Mesenchymal stem cell (in vitro differentiated cells and primary cell): ENCODE results near the gene ZNF22.

Experiments used
- DNase-seq: peaks from one replicate; pipeline ENCODE4 v3.0.0-alpha.2; 2013
- H2AFZ ChIP-seq: one replicate; pipeline ENCODE4 v1.6.1; 2013; ENCODE audit warnings: low read depth, mild to moderate bottlenecking, control low read depth, inconsistent platforms, low read length, moderate library complexity
- H2AK5ac ChIP-seq: 2 replicates; pipeline ENCODE4 v1.6.1; 2013; ENCODE audit warnings: low read length, moderate library complexity, mild to moderate bottlenecking, inconsistent platforms; ENCODE audit not compliant: severe bottlenecking
- H2BK120ac ChIP-seq: one replicate; pipeline ENCODE4 v1.6.1; 2013; ENCODE audit warnings: low read depth, mild to moderate bottlenecking, inconsistent platforms, low read length, moderate library complexity
- H2BK12ac ChIP-seq, 2 experiments: one replicate each; pipeline ENCODE4 v1.6.1; 2013; ENCODE audit warnings: inconsistent platforms in 2 of 2, low read length in 2 of 2, mild to moderate bottlenecking in 2 of 2, moderate library complexity in 2 of 2, control low read depth in 1 of 2
- H2BK15ac ChIP-seq: one replicate; pipeline ENCODE4 v1.6.1; 2013; ENCODE audit warnings: mild to moderate bottlenecking, low read depth, inconsistent platforms; ENCODE audit not compliant: poor library complexity, severe bottlenecking
- H2BK5ac ChIP-seq: 2 replicates; pipeline ENCODE4 v1.6.1; 2013; ENCODE audit warnings: low read depth, mild to moderate bottlenecking, low read length, control low read depth, inconsistent platforms; ENCODE audit not compliant: poor library complexity, severe bottlenecking
- H3K14ac ChIP-seq, 2 experiments: one replicate each; pipeline ENCODE4 v1.6.1; 2013; ENCODE audit warnings: inconsistent platforms in 2 of 2, low read length in 2 of 2, control low read depth in 1 of 2, mild to moderate bottlenecking in 1 of 2, moderate library complexity in 1 of 2
- H3K18ac ChIP-seq, 2 experiments: one replicate each; pipeline ENCODE4 v1.6.1; 2013; ENCODE audit warnings: inconsistent platforms in 2 of 2, low read length in 2 of 2, control low read depth in 1 of 2, low read depth in 1 of 2, mild to moderate bottlenecking in 1 of 2
- H3K23ac ChIP-seq, 2 experiments: one replicate each; pipeline ENCODE4 v1.6.1; 2013; ENCODE audit warnings: inconsistent platforms in 2 of 2, low read length in 2 of 2, mild to moderate bottlenecking in 2 of 2, moderate library complexity in 2 of 2, control low read depth in 1 of 2
- H3K27ac ChIP-seq: 2 replicates; pipeline ENCODE4 v1.5.1; 2013; ENCODE audit warnings: mild to moderate bottlenecking, moderate library complexity, low read length, control low read depth, inconsistent platforms; ENCODE audit not compliant: poor library complexity, severe bottlenecking
- H3K27me3 ChIP-seq, 2 experiments: 2 replicates each; pipeline versions ENCODE4 v1.6.1 to v1.7.0; 2013; ENCODE audit warnings: low read length in 2 of 2, mild to moderate bottlenecking in 2 of 2, moderate library complexity in 2 of 2, control low read depth in 1 of 2, inconsistent platforms in 1 of 2; ENCODE audit not compliant: control insufficient read depth in 1 of 2, insufficient read depth in 1 of 2
- H3K36me3 ChIP-seq, 2 experiments: 2 replicates each; pipeline versions ENCODE4 v1.6.1 to v1.7.0; 2013; ENCODE audit warnings: low read length in 2 of 2, control low read depth in 1 of 2, inconsistent platforms in 1 of 2, low read depth in 1 of 2, mild to moderate bottlenecking in 1 of 2; ENCODE audit not compliant: insufficient read depth in 2 of 2, control insufficient read depth in 1 of 2
- H3K4ac ChIP-seq, 2 experiments: one replicate each; pipeline ENCODE4 v1.6.1; 2013; ENCODE audit warnings: inconsistent platforms in 2 of 2, low read length in 2 of 2, mild to moderate bottlenecking in 2 of 2, moderate library complexity in 2 of 2, control low read depth in 1 of 2, low read depth in 1 of 2
- H3K4me1 ChIP-seq: 2 replicates; pipeline ENCODE4 v1.6.1; 2013; ENCODE audit warnings: low read depth, low read length, control low read depth; ENCODE audit not compliant: control insufficient read depth, insufficient read depth
- H3K4me2 ChIP-seq: 2 replicates; pipeline ENCODE4 v1.6.1; 2013; ENCODE audit warnings: low read length, mild to moderate bottlenecking, inconsistent platforms; ENCODE audit not compliant: poor library complexity, severe bottlenecking
- H3K4me3 ChIP-seq, 2 experiments: 2 replicates each; pipeline versions ENCODE4 v1.5.1 to v1.7.0; 2013; ENCODE audit warnings: low read length in 2 of 2, mild to moderate bottlenecking in 2 of 2, control low read depth in 1 of 2, low read depth in 1 of 2; ENCODE audit not compliant: insufficient read depth in 1 of 2
- H3K79me1 ChIP-seq: replicated peaks from 2 replicates; pipeline ENCODE4 v1.6.1; 2013; ENCODE audit warnings: mild to moderate bottlenecking, control low read depth, low read length, inconsistent platforms; ENCODE audit not compliant: poor library complexity, severe bottlenecking
- H3K9ac ChIP-seq: 2 replicates; pipeline ENCODE4 v1.7.0; 2013; ENCODE audit warnings: mild to moderate bottlenecking, low read length, moderate library complexity
- H3K9me3 ChIP-seq: 2 replicates; pipeline ENCODE4 v1.7.0; 2013; ENCODE audit warnings: mild to moderate bottlenecking, low read length; ENCODE audit not compliant: control insufficient read depth
- H4K8ac ChIP-seq: one replicate; pipeline ENCODE4 v1.6.1; 2013; ENCODE audit warnings: inconsistent platforms, mild to moderate bottlenecking, low read length, moderate library complexity
- H4K91ac ChIP-seq: one replicate; pipeline ENCODE4 v1.6.1; 2013; ENCODE audit warnings: mild to moderate bottlenecking, low read length, inconsistent platforms
- WGBS: methylation state at CpG from one replicate; pipeline ENCODE4 v1.1.7; 2013; ENCODE audit warnings: mixed read lengths; 5-methylcytosine and 5-hydroxymethylcytosine counted together

ZNF22 gene

GRCh38 chr10:44968091-44968490, 32.6 kb upstream of the ZNF22 start:
- H3K4me3 ChIP-seq, result peak overlapping the region in 1 of 2 experiments; percentile 57
- H3K14ac ChIP-seq, result peak overlapping the region in 1 of 2 experiments; percentile 53
- H3K4me2 ChIP-seq, result no peak overlapping the region
- H2AFZ ChIP-seq, result no peak overlapping the region
- no peak overlapping the region for H3K23ac ChIP-seq
- H4K8ac ChIP-seq, result no peak overlapping the region
- H3K4ac ChIP-seq, result peak overlapping the region in 1 of 2 experiments; percentile 47
- H2AK5ac ChIP-seq, result peak overlapping the region; percentile 63
- peaks cover 22 to 37% of the 10 kb centered on the region in 2 experiments for H3K36me3 ChIP-seq
- H3K9me3 ChIP-seq, result no peaks in the 10 kb centered on the region
- H3K18ac ChIP-seq, result peak overlapping the region; percentile 74 to 77
- H4K91ac ChIP-seq, result peak overlapping the region; percentile 70
- H3K27me3 ChIP-seq, result no peaks in the 10 kb centered on the region
- 84% methylated on average over 3 of the region's 3 CpGs for WGBS
- peaks cover 41% of the 10 kb centered on the region for H3K4me1 ChIP-seq
- DNase-seq, result peak; percentile 74
- H3K79me1 ChIP-seq, result peaks cover 23% of the 10 kb centered on the region
- peak overlapping the region; percentile 65 to 69 for H2BK12ac ChIP-seq
- no peak overlapping the region for H2BK5ac ChIP-seq
- H3K9ac ChIP-seq, result peak overlapping the region; percentile 74
- no peak overlapping the region for H2BK15ac ChIP-seq
- H2BK120ac ChIP-seq, result peak overlapping the region; percentile 55
- no peak overlapping the region for H3K27ac ChIP-seq

GRCh38 chr10:44968500-44969400, 32.0 kb upstream of the ZNF22 start:
- WGBS, result 88% methylated on average over 11 of the region's 11 CpGs
- no peaks in the 10 kb centered on the region for H3K27me3 ChIP-seq
- no peak for DNase-seq

GRCh38 chr10:44969854-44970253, 30.9 kb upstream of the ZNF22 start:
- H2BK120ac ChIP-seq, result no peak overlapping the region
- H2BK15ac ChIP-seq, result no peak overlapping the region
- no peak overlapping the region for H3K9ac ChIP-seq
- H3K9me3 ChIP-seq, result no peaks in the 10 kb centered on the region
- peak overlapping the region; percentile 1 for H4K91ac ChIP-seq
- H3K18ac ChIP-seq, result no peak overlapping the region
- peaks cover 22 to 40% of the 10 kb centered on the region in 2 experiments for H3K36me3 ChIP-seq
- no peak overlapping the region for H3K4me3 ChIP-seq
- H3K4me2 ChIP-seq, result no peak overlapping the region
- over 99% methylated on average over 9 of the region's 9 CpGs for WGBS
- no peak overlapping the region for H2BK12ac ChIP-seq
- no peak overlapping the region for H4K8ac ChIP-seq
- H3K4me1 ChIP-seq, result peaks cover 35% of the 10 kb centered on the region
- H2BK5ac ChIP-seq, result no peak overlapping the region
- no peak overlapping the region for H2AK5ac ChIP-seq
- no peak overlapping the region for H3K27ac ChIP-seq
- H2AFZ ChIP-seq, result no peak overlapping the region
- DNase-seq, result no peak
- peaks cover 23% of the 10 kb centered on the region for H3K79me1 ChIP-seq
- no peaks in the 10 kb centered on the region for H3K27me3 ChIP-seq
- no peak overlapping the region for H3K14ac ChIP-seq
- H3K4ac ChIP-seq, result no peak overlapping the region
- no peak overlapping the region for H3K23ac ChIP-seq

More at GRCh38 chr10:44968500-44969400, 32.0 kb upstream of the ZNF22 start:
- Histone ChIP-seq H3K27ac (no peak overlapping the region), H3K4me3 (peak overlapping the region in 1 of 2 experiments; percentile 57), H3K36me3 (peaks cover 22 to 40% of the 10 kb centered on the region in 2 experiments), H3K9ac (peak overlapping the region; percentile 74), H4K91ac (peak overlapping the region; percentile 70), H3K4me1 (peaks cover 37% of the 10 kb centered on the region), H3K4ac (peak overlapping the region in 1 of 2 experiments; percentile 20), H2AFZ (no peak overlapping the region), H2BK12ac (peak overlapping the region; percentile 65 to 69), H2BK5ac (no peak overlapping the region), H4K8ac (peak overlapping the region; percentile 31), H3K23ac (no peak overlapping the region), H3K18ac (peak overlapping the region in 1 of 2 experiments; percentile 77), H3K79me1 (peaks cover 23% of the 10 kb centered on the region), H3K4me2 (no peak overlapping the region), H3K9me3 (no peaks in the 10 kb centered on the region), H3K14ac (peak overlapping the region in 1 of 2 experiments; percentile 53), H2AK5ac (peak overlapping the region; percentile 1), H2BK120ac (no peak overlapping the region), H2BK15ac (no peak overlapping the region)

GRCh38 chr10:44970812-44971395, 29.8 kb upstream of the ZNF22 start:
- Histone ChIP-seq H3K4ac (no peak overlapping the region), H3K4me1 (peaks cover 35% of the 10 kb centered on the region), H3K27me3 (no peaks in the 10 kb centered on the region), H3K79me1 (peaks cover 18% of the 10 kb centered on the region), H3K9me3 (no peaks in the 10 kb centered on the region), H3K9ac (no peak overlapping the region), H2AFZ (no peak overlapping the region), H3K23ac (no peak overlapping the region), H4K8ac (no peak overlapping the region), H3K27ac (no peak overlapping the region), H2BK15ac (no peak overlapping the region), H3K4me2 (no peak overlapping the region), H2BK120ac (no peak overlapping the region), H3K18ac (no peak overlapping the region), H2BK12ac (peak overlapping the region in 1 of 2 experiments; percentile 7), H4K91ac (no peak overlapping the region), H2BK5ac (no peak overlapping the region), H3K14ac (no peak overlapping the region), H3K36me3 (peaks cover 22 to 40% of the 10 kb centered on the region in 2 experiments), H3K4me3 (no peak overlapping the region), H2AK5ac (no peak overlapping the region)
- DNase-seq, result no peak
- 90% methylated on average over 6 of the region's 8 CpGs for WGBS
